ENCODE results near the gene ZNF350. TPM values are rescaled to one million over a fixed set of nuclear protein-coding genes. Genes with fewer than 3 reads are reported as not detected.
"Not testable (repeated sequence)": the region's sequence is repeated elsewhere in the genome, so short reads cannot be mapped to it uniquely, and the experiment has no call there.

Gene ZNF350
- total and polyA plus RNA-seq, 8 donors = 7.8 to 25.8 (median 19.2) TPM

DNA sequence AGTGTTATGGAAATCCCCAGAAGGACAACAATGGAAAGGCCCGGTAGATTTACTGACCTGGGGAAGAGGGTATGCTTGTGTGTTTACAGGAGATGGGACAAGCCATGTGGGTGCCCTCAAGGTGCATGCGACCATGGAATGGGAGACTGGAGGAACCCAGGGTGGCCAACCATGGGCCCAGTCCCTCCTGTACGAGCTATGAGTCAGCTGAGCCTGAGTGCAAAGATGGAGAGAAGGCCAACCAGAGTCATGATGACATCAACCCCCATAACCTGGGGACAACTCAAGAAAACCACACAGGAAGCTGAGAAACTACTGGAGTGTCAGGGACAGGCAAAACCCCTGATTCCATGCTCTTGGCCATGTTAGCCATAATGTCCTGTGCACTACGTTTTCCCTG lies 7.8 kb downstream of the ZNF350 start:
- Histone ChIP-seq H3K27me3 (no peaks in the 10 kb centered on the region), H3K36me3 (peaks cover under 1 to 96% of the 10 kb centered on the region in 2 donors), H3K27ac (no peak overlapping the region), H3K4me1 (peaks cover 0 to 9% of the 10 kb centered on the region in 2 donors), H3K9me3 (peaks cover 3 to 100% of the 10 kb centered on the region in 2 donors), H3K4me3 (no peak overlapping the region)
- intact Hi-C loops (cut with DNase I) = no loop called here
- ATAC-seq = no peak
- TF ChIP-seq, protein P1, sequence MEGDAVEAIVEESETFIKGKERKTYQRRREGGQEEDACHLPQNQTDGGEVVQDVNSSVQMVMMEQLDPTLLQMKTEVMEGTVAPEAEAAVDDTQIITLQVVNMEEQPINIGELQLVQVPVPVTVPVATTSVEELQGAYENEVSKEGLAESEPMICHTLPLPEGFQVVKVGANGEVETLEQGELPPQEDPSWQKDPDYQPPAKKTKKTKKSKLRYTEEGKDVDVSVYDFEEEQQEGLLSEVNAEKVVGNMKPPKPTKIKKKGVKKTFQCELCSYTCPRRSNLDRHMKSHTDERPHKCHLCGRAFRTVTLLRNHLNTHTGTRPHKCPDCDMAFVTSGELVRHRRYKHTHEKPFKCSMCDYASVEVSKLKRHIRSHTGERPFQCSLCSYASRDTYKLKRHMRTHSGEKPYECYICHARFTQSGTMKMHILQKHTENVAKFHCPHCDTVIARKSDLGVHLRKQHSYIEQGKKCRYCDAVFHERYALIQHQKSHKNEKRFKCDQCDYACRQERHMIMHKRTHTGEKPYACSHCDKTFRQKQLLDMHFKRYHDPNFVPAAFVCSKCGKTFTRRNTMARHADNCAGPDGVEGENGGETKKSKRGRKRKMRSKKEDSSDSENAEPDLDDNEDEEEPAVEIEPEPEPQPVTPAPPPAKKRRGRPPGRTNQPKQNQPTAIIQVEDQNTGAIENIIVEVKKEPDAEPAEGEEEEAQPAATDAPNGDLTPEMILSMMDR (IDR thresholded peaks at IDR 0.05) = no peak
- no peak for DNase-seq

DNA sequence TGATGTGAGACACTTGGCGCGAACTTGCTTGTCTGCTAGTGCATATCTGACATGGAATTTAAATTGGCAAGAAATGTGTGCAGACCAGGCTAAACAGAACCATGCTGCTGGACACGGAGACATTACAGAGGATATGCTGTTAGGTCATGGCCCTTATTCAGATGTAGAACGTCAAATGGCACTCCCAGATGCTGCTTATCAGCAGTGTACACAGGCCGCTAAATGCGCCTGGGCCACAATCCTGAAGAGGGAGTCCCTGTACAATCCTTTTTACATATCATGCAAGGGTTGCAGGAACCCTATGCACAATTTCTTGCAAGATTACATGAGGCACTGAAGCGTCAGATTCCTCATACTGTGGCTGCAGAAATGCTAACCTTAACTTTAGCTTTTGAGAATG lies 9.3 kb downstream of the ZNF350 start:
- H3K36me3 ChIP-seq = peaks cover 5 to 96% of the 10 kb centered on the region in 2 donors
- TF ChIP-seq, protein P1 (IDR thresholded peaks at IDR 0.05) = no peak
- DNase-seq = no peak
- no peaks in the 10 kb centered on the region for H3K27me3 ChIP-seq
- H3K4me3 ChIP-seq = no peak overlapping the region
- ATAC-seq = no peak
- H3K27ac ChIP-seq = no peak overlapping the region
- H3K4me1 ChIP-seq = peaks cover 0 to 9% of the 10 kb centered on the region in 2 donors
- peaks cover 17 to 100% of the 10 kb centered on the region in 2 donors for H3K9me3 ChIP-seq
- intact Hi-C loops (cut with DNase I) = no loop called here

DNA sequence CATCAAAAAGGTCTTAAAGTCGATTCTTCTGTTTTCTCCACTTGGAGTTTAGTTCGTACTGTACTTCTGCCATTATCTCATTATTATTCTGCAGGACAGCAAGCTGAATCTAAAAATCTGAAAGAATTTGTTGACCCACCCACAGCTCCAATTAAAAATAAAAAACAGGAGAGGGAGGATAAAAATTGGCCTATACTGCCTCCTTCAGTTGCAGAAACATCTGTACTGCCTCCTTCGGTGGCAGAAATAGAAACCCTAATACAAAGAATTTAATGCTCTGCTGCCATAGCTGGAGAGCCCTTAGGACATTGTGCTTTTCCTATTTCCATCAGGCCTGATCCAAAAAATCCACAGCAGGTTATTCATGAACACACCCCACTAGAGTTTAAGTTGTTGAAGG lies 9.8 kb downstream of the ZNF350 start:
- intact Hi-C loops (cut with DNase I) = no loop called here
- DNase-seq = no peak
- Histone ChIP-seq H3K4me1 (peaks cover 0 to 9% of the 10 kb centered on the region in 2 donors), H3K9me3 (peaks cover 17 to 100% of the 10 kb centered on the region in 2 donors), H3K27me3 (no peaks in the 10 kb centered on the region), H3K27ac (no peak overlapping the region), H3K36me3 (peaks cover 5 to 96% of the 10 kb centered on the region in 2 donors), H3K4me3 (no peak overlapping the region)
- TF ChIP-seq, protein P1 (IDR thresholded peaks at IDR 0.05) = no peak
- ATAC-seq = no peak

DNA sequence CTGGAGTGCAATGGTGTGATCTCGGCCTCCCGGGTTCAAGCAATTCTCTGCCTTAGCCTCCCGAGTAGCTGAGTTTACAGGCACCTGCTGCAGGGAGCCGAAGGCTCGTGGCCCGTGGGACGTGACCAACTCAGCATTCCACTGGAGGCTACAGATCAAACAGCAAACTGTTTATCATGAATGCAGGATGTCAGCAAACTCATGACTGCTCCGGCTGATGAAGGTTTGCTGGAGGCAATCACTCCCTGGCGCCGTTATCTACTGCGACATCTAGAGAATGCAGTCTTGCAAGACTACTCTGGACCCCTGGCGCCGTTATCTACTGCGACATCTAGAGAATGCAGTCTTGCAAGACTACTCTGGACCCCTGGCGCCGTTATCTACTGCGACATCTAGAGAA lies 10.9 kb downstream of the ZNF350 start:
- peaks cover 9 to 97% of the 10 kb centered on the region in 2 donors for H3K36me3 ChIP-seq
- intact Hi-C loops (cut with DNase I); H3K4me3 ChIP-seq; H3K4me1 ChIP-seq; H3K27ac ChIP-seq; H3K27me3 ChIP-seq; DNase-seq; ATAC-seq: not testable (repeated sequence)
- peaks cover 17 to 100% of the 10 kb centered on the region in 2 donors for H3K9me3 ChIP-seq

DNA sequence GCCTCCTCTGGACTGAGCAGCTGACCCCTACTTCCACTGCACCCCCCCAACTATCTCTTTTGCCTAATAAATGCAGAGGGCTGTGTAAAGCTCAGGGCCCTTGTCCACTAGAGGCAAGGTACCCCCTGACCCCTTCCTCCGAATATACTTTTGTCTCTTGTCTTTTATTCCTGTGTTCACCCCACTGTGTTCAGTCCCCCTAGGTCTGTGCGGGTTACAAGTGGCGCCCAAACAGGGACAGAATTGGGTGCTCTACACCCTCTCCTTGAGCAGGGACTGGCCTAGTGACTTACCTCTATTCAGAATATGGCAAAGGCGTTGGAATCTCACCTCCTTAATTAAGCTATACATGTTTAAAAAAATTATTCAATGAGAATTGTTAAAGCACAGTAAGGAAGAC lies 15.0 kb downstream of the ZNF350 start:
- TF ChIP-seq, protein P1 (IDR thresholded peaks at IDR 0.05) = no peak
- Histone ChIP-seq H3K27ac (no peak overlapping the region), H3K4me3 (no peak overlapping the region), H3K36me3 (peaks cover 10 to 98% of the 10 kb centered on the region in 2 donors), H3K27me3 (no peaks in the 10 kb centered on the region), H3K4me1 (no peaks in the 10 kb centered on the region), H3K9me3 (peaks cover 30 to 100% of the 10 kb centered on the region in 2 donors)
- intact Hi-C loops (cut with DNase I) = no loop called here
- no peak for ATAC-seq
- DNase-seq = no peak

DNA sequence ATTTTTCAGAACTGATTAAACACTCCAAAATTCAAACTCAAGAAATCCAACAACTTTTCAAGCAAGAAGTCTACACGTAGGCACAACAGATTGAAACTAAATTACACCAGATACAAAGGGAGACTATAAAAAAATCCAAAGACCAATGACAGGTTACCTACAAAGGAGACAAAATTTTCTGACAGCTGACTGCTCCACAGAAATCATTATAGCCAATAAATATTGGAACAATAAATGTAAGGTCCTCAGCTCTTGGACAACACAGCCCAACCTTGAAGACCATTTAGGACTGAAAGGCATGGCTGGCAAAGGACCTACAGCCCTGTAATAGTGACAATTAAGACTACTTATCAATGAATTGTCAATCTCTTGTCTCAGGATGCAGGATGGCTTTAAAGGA lies 15.9 kb downstream of the ZNF350 start:
- Histone ChIP-seq H3K4me1 (no peaks in the 10 kb centered on the region), H3K9me3 (peaks cover 37 to 100% of the 10 kb centered on the region in 2 donors), H3K27ac (no peak overlapping the region), H3K4me3 (no peak overlapping the region), H3K27me3 (no peaks in the 10 kb centered on the region), H3K36me3 (peaks cover 19 to 98% of the 10 kb centered on the region in 2 donors)
- DNase-seq (no peak), ATAC-seq (no peak)
- intact Hi-C loops (cut with DNase I) = no loop called here
- TF ChIP-seq, protein P1 (IDR thresholded peaks at IDR 0.05) = no peak
